ENCODE results near the gene MINDY4. TPM values are rescaled to one million over a fixed set of nuclear protein-coding genes. Genes with fewer than 3 reads are reported as not detected.
"Not testable (repeated sequence)": the region's sequence is repeated elsewhere in the genome, so short reads cannot be mapped to it uniquely, and the experiment has no call there.

MINDY4 gene
- total RNA-seq, 1 experiment from 2014 or later: 3.0 TPM

GRCh38 chr7:30831936-30832335, 60.7 kb downstream of the MINDY4 start:
- no peak for ATAC-seq
- no peak overlapping the region for H2AFZ ChIP-seq (ENCODE audit: low read length)
- H3K4me3 ChIP-seq (ENCODE audit: low read length): no peak overlapping the region
- intact Hi-C loops (cut with micrococcal nuclease): no loop called here
- no peaks in the 10 kb centered on the region for H3K9me2 ChIP-seq (replicated peaks; ENCODE audit: low read length)
- no peak overlapping the region for H3K4me2 ChIP-seq (ENCODE audit: low read length)
- H3K36me3 ChIP-seq (ENCODE audit: low read depth, low read length): no peaks in the 10 kb centered on the region; the same call in 1 of the 2 replicates
- H3K4me1 ChIP-seq (ENCODE audit: insufficient read depth, low read length): peaks cover 11% of the 10 kb centered on the region
- DNase-seq: no peak
- no TSS peak for BruUV-seq (replicated peaks)
- no peak overlapping the region for H3K27ac ChIP-seq (ENCODE audit: low read length)
- no peaks in the 10 kb centered on the region for H4K20me1 ChIP-seq (ENCODE audit: low read length)
- no peaks in the 10 kb centered on the region for H3K9me3 ChIP-seq (ENCODE audit: low read length)
- H3F3A ChIP-seq (ENCODE audit: low read length, unreplicated experiment): no peaks in the 10 kb centered on the region
- H3K27me3 ChIP-seq (ENCODE audit: low read length): no peaks in the 10 kb centered on the region
- CTCF ChIA-PET: no interaction called here
- H3K79me2 ChIP-seq (ENCODE audit: low read length): no peaks in the 10 kb centered on the region
- POLR2A ChIA-PET (ENCODE audit: unreplicated experiment): no interaction called here
- TF ChIP-seq EZH2phosphoT487 (IDR thresholded peaks at IDR 0.05; ENCODE audit: borderline replicate concordance, low read length): no peak
- TF ChIP-seq CTCF (conservative IDR thresholded peaks at IDR 0.05; ENCODE audit: low read depth, low read length): no peak
- no peak for TF ChIP-seq EZH2 (IDR thresholded peaks at IDR 0.05; ENCODE audit: low read length, unreplicated experiment)
- H3K9ac ChIP-seq (ENCODE audit: low read length): no peak overlapping the region

- H3K27ac ChIP-seq (ENCODE audit: low read length); BruUV-seq (replicated peaks); H3K9me2 ChIP-seq (replicated peaks; ENCODE audit: low read length); H3K4me2 ChIP-seq (ENCODE audit: low read length); H3K9me3 ChIP-seq (ENCODE audit: low read length); H4K20me1 ChIP-seq (ENCODE audit: low read length); H3K79me2 ChIP-seq (ENCODE audit: low read length); CTCF ChIA-PET; intact Hi-C loops (cut with micrococcal nuclease); DNase-seq; H3K4me3 ChIP-seq (ENCODE audit: low read length); H3K9ac ChIP-seq (ENCODE audit: low read length); ATAC-seq; POLR2A ChIA-PET (ENCODE audit: unreplicated experiment); H3K36me3 ChIP-seq (ENCODE audit: low read depth, low read length); H2AFZ ChIP-seq (ENCODE audit: low read length); H3K27me3 ChIP-seq (ENCODE audit: low read length); H3F3A ChIP-seq (ENCODE audit: low read length, unreplicated experiment): not testable (repeated sequence)
- H3K4me1 ChIP-seq (ENCODE audit: insufficient read depth, low read length): peaks cover 11% of the 10 kb centered on the region
These were observed 62.9 kb downstream of the MINDY4 start for GRCh38 chr7:30834017-30834674.

- no peaks in the 10 kb centered on the region for H3K9me3 ChIP-seq (ENCODE audit: low read length)
- H3K36me3 ChIP-seq (ENCODE audit: low read depth, low read length): no peaks in the 10 kb centered on the region; the same call in 1 of the 2 replicates
- DNase-seq (no peak), ATAC-seq (no peak)
- H2AFZ ChIP-seq (ENCODE audit: low read length): no peak overlapping the region
- CTCF ChIA-PET: no interaction called here
- TF ChIP-seq EZH2phosphoT487 (IDR thresholded peaks at IDR 0.05; ENCODE audit: borderline replicate concordance, low read length) (no peak), CTCF (conservative IDR thresholded peaks at IDR 0.05; ENCODE audit: low read depth, low read length) (no peak), EZH2 (IDR thresholded peaks at IDR 0.05; ENCODE audit: low read length, unreplicated experiment) (no peak)
- H4K20me1 ChIP-seq (ENCODE audit: low read length): no peaks in the 10 kb centered on the region
- no peak overlapping the region for H3K27ac ChIP-seq (ENCODE audit: low read length)
- H3K79me2 ChIP-seq (ENCODE audit: low read length): no peaks in the 10 kb centered on the region
- intact Hi-C loops (cut with micrococcal nuclease): no loop called here
- no TSS peak for BruUV-seq (replicated peaks)
- no peaks in the 10 kb centered on the region for H3K9me2 ChIP-seq (replicated peaks; ENCODE audit: low read length)
- no peak overlapping the region for H3K4me3 ChIP-seq (ENCODE audit: low read length)
- peaks cover 11% of the 10 kb centered on the region for H3K4me1 ChIP-seq (ENCODE audit: insufficient read depth, low read length)
- no peak overlapping the region for H3K4me2 ChIP-seq (ENCODE audit: low read length)
- no peaks in the 10 kb centered on the region for H3F3A ChIP-seq (ENCODE audit: low read length, unreplicated experiment)
- POLR2A ChIA-PET (ENCODE audit: unreplicated experiment): no interaction called here
- H3K9ac ChIP-seq (ENCODE audit: low read length): no peak overlapping the region
- H3K27me3 ChIP-seq (ENCODE audit: low read length): no peaks in the 10 kb centered on the region
These were observed 64.2 kb downstream of the MINDY4 start for GRCh38 chr7:30835396-30835915.

Data from PC-3 (cell line).